GM23338 (cell line): ENCODE data around the gene FRK. TPM values are rescaled to one million over a fixed set of nuclear protein-coding genes. Genes with fewer than 3 reads are reported as not detected.

ENCODE experiments used
- ATAC-seq: fragments of 200-7000 bp; cut with Tn5 transposase; 3 replicates; pipeline ENCODE4 v1.9.1; 2020
- DNase-seq: peaks from one replicate; pipeline ENCODE4 v3.0.0-alpha.2; 2015; ENCODE audit warnings: low spot score
- H2AFZ ChIP-seq: fragments of 200-600 bp; sonication (generic); 2 replicates; pipeline ENCODE4 v1.8.0; 2016; ENCODE audit warnings: antibody characterized with exemption, mild to moderate bottlenecking, moderate library complexity
- H3F3A ChIP-seq: fragments of 200-600 bp; sonication (generic); replicated peaks from 2 replicates; pipeline ENCODE4 v1.8.0; 2017; ENCODE audit warnings: antibody characterized with exemption, mixed run types, low read depth
- H3K27ac ChIP-seq: fragments of 200-600 bp; sonication (generic); 2 replicates; pipeline ENCODE4 v1.6.1; 2016; ENCODE audit warnings: low read depth
- H3K27me3 ChIP-seq: fragments of 200-600 bp; sonication (generic); 2 replicates; pipeline ENCODE4 v1.8.0; 2016; ENCODE audit warnings: mild to moderate bottlenecking, mixed run types, moderate library complexity; ENCODE audit not compliant: insufficient read depth
- H3K36me3 ChIP-seq: fragments of 200-600 bp; sonication (generic); 2 replicates; pipeline ENCODE4 v1.8.0; 2016; ENCODE audit warnings: mild to moderate bottlenecking; ENCODE audit not compliant: insufficient read depth
- H3K4me1 ChIP-seq: fragments of 200-600 bp; sonication (generic); 2 replicates; pipeline ENCODE4 v1.8.0; 2016; ENCODE audit warnings: mild to moderate bottlenecking, moderate library complexity; ENCODE audit not compliant: insufficient read depth
- H3K4me2 ChIP-seq: fragments of 200-600 bp; sonication (generic); 2 replicates; pipeline ENCODE4 v1.7.1; 2017; ENCODE audit warnings: mixed run types
- H3K4me3 ChIP-seq: fragments of 200-600 bp; sonication (generic); 2 replicates; pipeline ENCODE4 v1.6.1; 2016; ENCODE audit warnings: mixed run types
- H3K79me2 ChIP-seq: fragments of 200-600 bp; sonication (generic); replicated peaks from 2 replicates; pipeline ENCODE4 v1.8.0; 2017; ENCODE audit warnings: mild to moderate bottlenecking; ENCODE audit not compliant: insufficient read depth
- H3K9me2 ChIP-seq: fragments of 200-600 bp; sonication (generic); 2 replicates; pipeline ENCODE4 v1.8.0; 2017; ENCODE audit not compliant: insufficient read depth
- H4K20me1 ChIP-seq: fragments of 200-600 bp; sonication (generic); replicated peaks from 2 replicates; pipeline ENCODE4 v1.8.0; 2017; ENCODE audit warnings: mild to moderate bottlenecking; ENCODE audit not compliant: insufficient read depth
- H3K27ac Mint-ChIP-seq: 2 replicates; pipeline ENCODE4 v1.8.0; 2020; ENCODE audit warnings: inconsistent platforms, mild to moderate bottlenecking, moderate library complexity, mixed read lengths
- H3K27me3 Mint-ChIP-seq: 3 replicates; pipeline ENCODE4 v1.8.0; 2022; ENCODE audit warnings: low read depth, mild to moderate bottlenecking, moderate library complexity, mixed read lengths, inconsistent platforms; ENCODE audit not compliant: insufficient read depth, poor library complexity
- H3K36me3 Mint-ChIP-seq: 3 replicates; pipeline ENCODE4 v1.8.0; 2021; ENCODE audit warnings: low read depth, mild to moderate bottlenecking, inconsistent platforms, moderate library complexity, mixed read lengths
- H3K4me1 Mint-ChIP-seq: 3 replicates; pipeline ENCODE4 v1.8.0; 2020; ENCODE audit warnings: mild to moderate bottlenecking, inconsistent platforms, mixed read lengths
- H3K4me3 Mint-ChIP-seq: 3 replicates; pipeline ENCODE4 v1.8.0; 2021; ENCODE audit warnings: moderate library complexity, mild to moderate bottlenecking, inconsistent platforms, mixed read lengths
- H3K9me3 Mint-ChIP-seq: 3 replicates; pipeline ENCODE4 v1.8.0; 2020; ENCODE audit warnings: moderate library complexity, mild to moderate bottlenecking, inconsistent platforms, mixed read lengths
- CREB1 ChIP-seq: fragments of 250-450 bp; sonication (Bioruptor Pico); IDR thresholded peaks from 2 replicates; pipeline ENCODE4 v1.5.0; 2020; ENCODE audit warnings: low read depth, mild to moderate bottlenecking, moderate library complexity
- EZH2phosphoT487 ChIP-seq: fragments of 200-600 bp; sonication (generic); IDR thresholded peaks from one replicate; pipeline ENCODE4 v1.8.1; 2018; ENCODE audit warnings: antibody characterized with exemption; ENCODE audit not compliant: unreplicated experiment
- JUNB ChIP-seq: IDR thresholded peaks from one replicate; pipeline ENCODE4 v1.6.1; 2016; ENCODE audit warnings: antibody characterized with exemption; ENCODE audit not compliant: unreplicated experiment
- NANOG ChIP-seq: IDR thresholded peaks from 2 replicates; pipeline ENCODE4 v1.6.1; 2016; ENCODE audit warnings: antibody characterized with exemption, borderline replicate concordance
- REST ChIP-seq: IDR thresholded peaks from one replicate; pipeline ENCODE4 v1.6.1; 2018; ENCODE audit warnings: antibody characterized with exemption; ENCODE audit not compliant: unreplicated experiment
- STAT1 ChIP-seq: IDR thresholded peaks from one replicate; pipeline ENCODE4 v1.6.1; 2016; ENCODE audit warnings: antibody characterized with exemption; ENCODE audit not compliant: unreplicated experiment
- ZNF331 ChIP-seq: fragments of 250-450 bp; sonication (Bioruptor Pico); IDR thresholded peaks from 2 replicates; pipeline ENCODE4 v1.5.0; 2020; ENCODE audit warnings: low read depth, mild to moderate bottlenecking, moderate library complexity
- ZNF462 ChIP-seq: fragments of 250-450 bp; sonication (Bioruptor Pico); IDR thresholded peaks from 2 replicates; pipeline ENCODE4 v1.5.0; 2020; ENCODE audit warnings: mild to moderate bottlenecking, moderate library complexity
- polyA plus RNA-seq: library from polyadenylated mRNA; unstranded; fragments of >200 nt; fragmentation: Nextera tagmentation; extraction: Ambion mirVana; gene quantifications from 2 replicates; pipeline ENCODE4 v1.2.1, GENCODE V29; 2016
- total RNA-seq: library from RNA; depleted of rRNA; stranded (reverse); fragments of >200 nt; shearing (Covaris generic); gene quantifications from 2 replicates; pipeline ENCODE4 v1.2.3, GENCODE V29; 2014
- TF ChIP-seq, protein P1 (sequence below): IDR thresholded peaks from 2 replicates; pipeline ENCODE4 v1.6.1; 2016; ENCODE audit warnings: antibody characterized with exemption

FRK gene
- total and polyA plus RNA-seq, 2 experiments from 2014 or later = 0.06 to 0.24 TPM

GRCh38 chr6:115908906-115909559 lies 151.7 kb downstream of the FRK start:
- no peak overlapping the region for H3K27ac ChIP-seq
- no peak for ATAC-seq

More at GRCh38 chr6:115908906-115909559, 151.7 kb downstream of the FRK start:
- no peaks in the 10 kb centered on the region for H3K27me3 Mint-ChIP-seq
- no peak overlapping the region for H3K4me3 Mint-ChIP-seq
- no peaks in the 10 kb centered on the region for H3K9me2 ChIP-seq
- no peaks in the 10 kb centered on the region for H3K36me3 ChIP-seq
- H3K4me2 ChIP-seq = no peak overlapping the region
- DNase-seq = no peak
- no peaks in the 10 kb centered on the region for H3K4me1 ChIP-seq
- H3K4me3 ChIP-seq = no peak overlapping the region
- no peaks in the 10 kb centered on the region for H3K27me3 ChIP-seq
- no peaks in the 10 kb centered on the region for H3K9me3 Mint-ChIP-seq
- no peak overlapping the region for H2AFZ ChIP-seq
- no peaks in the 10 kb centered on the region for H4K20me1 ChIP-seq
- H3K36me3 Mint-ChIP-seq = no peaks in the 10 kb centered on the region
- H3F3A ChIP-seq = no peaks in the 10 kb centered on the region
- TF ChIP-seq REST = no peak
- no peak for TF ChIP-seq JUNB
- no peak for TF ChIP-seq CREB1 (CRISPR knock-in tag)
- TF ChIP-seq ZNF462 = no peak
- TF ChIP-seq, protein P1, sequence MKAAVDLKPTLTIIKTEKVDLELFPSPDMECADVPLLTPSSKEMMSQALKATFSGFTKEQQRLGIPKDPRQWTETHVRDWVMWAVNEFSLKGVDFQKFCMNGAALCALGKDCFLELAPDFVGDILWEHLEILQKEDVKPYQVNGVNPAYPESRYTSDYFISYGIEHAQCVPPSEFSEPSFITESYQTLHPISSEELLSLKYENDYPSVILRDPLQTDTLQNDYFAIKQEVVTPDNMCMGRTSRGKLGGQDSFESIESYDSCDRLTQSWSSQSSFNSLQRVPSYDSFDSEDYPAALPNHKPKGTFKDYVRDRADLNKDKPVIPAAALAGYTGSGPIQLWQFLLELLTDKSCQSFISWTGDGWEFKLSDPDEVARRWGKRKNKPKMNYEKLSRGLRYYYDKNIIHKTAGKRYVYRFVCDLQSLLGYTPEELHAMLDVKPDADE = no peak
- no peak for TF ChIP-seq ZNF331 (CRISPR knock-in tag)
- no peak for TF ChIP-seq STAT1
- TF ChIP-seq NANOG = no peak
- no peak for TF ChIP-seq EZH2phosphoT487
- H3K4me1 Mint-ChIP-seq = peaks cover 5% of the 10 kb centered on the region; the same call in 2 of the 3 replicates
- H3K27ac Mint-ChIP-seq = no peak overlapping the region
- H3K79me2 ChIP-seq = no peaks in the 10 kb centered on the region
